CD14-positive monocyte (primary cell): ENCODE results near the gene RAPGEF5. TPM values are rescaled to one million over a fixed set of nuclear protein-coding genes. Genes with fewer than 3 reads are reported as not detected.

ENCODE experiments used
- DNase-seq, 3 donors: peaks; one replicate each; pipeline ENCODE4 v3.0.0-alpha.2; 2011 to 2022
- H2AFZ ChIP-seq: 2 replicates; pipeline ENCODE4 v1.6.0; 2012; ENCODE audit warnings: mild to moderate bottlenecking, low read depth, low read length, inconsistent platforms; ENCODE audit not compliant: insufficient read depth, poor library complexity, severe bottlenecking
- H3K27ac ChIP-seq, 2 donors: 1 replicate in 1 of 2; 2 replicates in 1 of 2; pipeline ENCODE4 v1.5.1; 2012 to 2013; ENCODE audit warnings: low read length in 2 of 2, control low read depth in 1 of 2, inconsistent platforms in 1 of 2, low read depth in 1 of 2, mild to moderate bottlenecking in 1 of 2
- H3K27me3 ChIP-seq, 2 donors: one replicate each; pipeline versions ENCODE4 v1.6.0 to v1.6.1; 2011 to 2013; ENCODE audit warnings: low read length in 2 of 2; ENCODE audit not compliant: control insufficient read depth in 2 of 2, insufficient read depth in 2 of 2
- H3K36me3 ChIP-seq, 2 donors: replicated peaks in 1 of 2; 1 replicate in 1 of 2; 2 replicates in 1 of 2; pipeline versions ENCODE4 v1.5.1 to v1.6.1; 2012 to 2013; ENCODE audit warnings: low read length in 2 of 2, control low read depth in 1 of 2, inconsistent platforms in 1 of 2, mild to moderate bottlenecking in 1 of 2; ENCODE audit not compliant: insufficient read depth in 2 of 2, control insufficient read depth in 1 of 2
- H3K4me1 ChIP-seq, 2 donors: 1 replicate in 1 of 2; 2 replicates in 1 of 2; pipeline versions ENCODE4 v1.5.1 to v1.6.1; 2012 to 2013; ENCODE audit warnings: low read length in 2 of 2, control low read depth in 1 of 2, inconsistent platforms in 1 of 2, mild to moderate bottlenecking in 1 of 2, moderate library complexity in 1 of 2; ENCODE audit not compliant: insufficient read depth in 2 of 2, control insufficient read depth in 1 of 2
- H3K4me2 ChIP-seq: replicated peaks from 2 replicates; pipeline ENCODE3; 2012; ENCODE audit warnings: low read length, moderate library complexity, mild to moderate bottlenecking; ENCODE audit not compliant: poor library complexity, severe bottlenecking; ENCODE audit errors: extremely low read depth
- H3K4me3 ChIP-seq, 3 experiments: fragments of 200-600 bp in 1 of 3; sonication (generic) in 1 of 3; replicated peaks in 1 of 3; 1 replicate in 2 of 3; 2 replicates in 1 of 3; pipeline ENCODE4 v1.5.1; 2011 to 2013; ENCODE audit warnings: low read length in 3 of 3, mild to moderate bottlenecking in 3 of 3, control low read depth in 2 of 3, low read depth in 2 of 3, inconsistent platforms in 1 of 3, moderate library complexity in 1 of 3
- H3K79me2 ChIP-seq: 2 replicates; pipeline ENCODE4 v1.6.0; 2012; ENCODE audit warnings: mild to moderate bottlenecking, control low read depth, inconsistent platforms, low read length, moderate library complexity; ENCODE audit not compliant: insufficient read depth
- H3K9ac ChIP-seq: 2 replicates; pipeline ENCODE4 v1.6.0; 2017; ENCODE audit warnings: low read length, mild to moderate bottlenecking; ENCODE audit not compliant: insufficient read depth, poor library complexity, severe bottlenecking
- H3K9me3 ChIP-seq, 2 donors: replicated peaks in 1 of 2; 1 replicate in 1 of 2; 2 replicates in 1 of 2; pipeline versions ENCODE4 v1.5.1 to v1.6.1; 2012 to 2013; ENCODE audit warnings: low read length in 2 of 2, control low read depth in 1 of 2; ENCODE audit not compliant: control insufficient read depth in 1 of 2, insufficient read depth in 1 of 2
- H4K20me1 ChIP-seq: 2 replicates; pipeline ENCODE4 v1.6.0; 2012; ENCODE audit warnings: mild to moderate bottlenecking, low read length, control low read depth, moderate library complexity; ENCODE audit not compliant: insufficient read depth
- H3K27ac Mint-ChIP-seq, 7 donors: one replicate each; pipeline ENCODE4 v1.8.0; 2020; ENCODE audit warnings: mild to moderate bottlenecking in 7 of 7, mixed read lengths in 7 of 7, moderate library complexity in 6 of 7, inconsistent platforms in 2 of 7
- H3K27me3 Mint-ChIP-seq, 3 donors: one replicate each; pipeline ENCODE4 v1.8.0; 2021 to 2022; ENCODE audit warnings: low read depth in 3 of 3, mild to moderate bottlenecking in 3 of 3, mixed read lengths in 3 of 3, moderate library complexity in 3 of 3, inconsistent platforms in 1 of 3
- H3K36me3 Mint-ChIP-seq, 2 donors: one replicate each; pipeline ENCODE4 v1.8.0; 2020; ENCODE audit warnings: mixed read lengths in 2 of 2, inconsistent platforms in 1 of 2, mild to moderate bottlenecking in 1 of 2
- H3K4me1 Mint-ChIP-seq: one replicate; pipeline ENCODE4 v1.8.0; 2020; ENCODE audit warnings: mild to moderate bottlenecking, mixed read lengths
- H3K4me3 Mint-ChIP-seq, 2 donors: one replicate each; pipeline ENCODE4 v1.8.0; 2020; ENCODE audit warnings: mild to moderate bottlenecking in 2 of 2, mixed read lengths in 2 of 2, moderate library complexity in 1 of 2
- H3K9me3 Mint-ChIP-seq, 7 donors: one replicate each; pipeline ENCODE4 v1.8.0; 2020 to 2022; ENCODE audit warnings: mixed read lengths in 7 of 7, mild to moderate bottlenecking in 6 of 7, moderate library complexity in 6 of 7, inconsistent platforms in 2 of 7
- CTCF ChIP-seq: fragments of 200-600 bp; IDR thresholded peaks from one replicate; pipeline ENCODE4 v1.8.0; 2022; ENCODE audit warnings: antibody characterized with exemption, mild to moderate bottlenecking
- WGBS: methylation state at CpG from one replicate; pipeline ENCODE4 v1.1.5; 2013; ENCODE audit warnings: missing lambda C conversion rate; ENCODE audit not compliant: insufficient coverage; 5-methylcytosine and 5-hydroxymethylcytosine counted together
- intact Hi-C, 2 donors: fragments of 100-400 bp; cut with micrococcal nuclease; formaldehyde crosslinking; loops; one replicate each; pipeline versions ENCODE4 v1.15.0 to v1.15.1; 2023
- polyA plus RNA-seq, 3 donors: library from polyadenylated mRNA; depleted of rRNA in 1 of 3; unstranded in 2 of 3; stranded (reverse) in 1 of 3; fragments of 300-500 nt in 2 of 3; fragments of >200 nt in 1 of 3; fragmentation: Illumina TruSeq in 2 of 3; gene quantifications; 1 replicate in 2 of 3; 2 replicates in 1 of 3; pipeline ENCODE4 v1.2.3, GENCODE V29; 2012 to 2021

The RAPGEF5 gene
- polyA plus RNA-seq, 3 donors, result not detected

- peaks cover 2% of the 10 kb centered on the region for H3K4me1 Mint-ChIP-seq
- H3K9me3 Mint-ChIP-seq, result peaks cover 0 to 12% (median 6%) of the 10 kb centered on the region in 7 donors
- no peak overlapping the region for H3K4me3 ChIP-seq
- H2AFZ ChIP-seq, result no peak overlapping the region
- no peaks in the 10 kb centered on the region for H3K36me3 Mint-ChIP-seq
- peaks cover 0 to 8% of the 10 kb centered on the region in 2 donors for H3K9me3 ChIP-seq
- no peaks in the 10 kb centered on the region for H3K4me1 ChIP-seq
- no peak for DNase-seq
- H3K4me2 ChIP-seq, result no peak overlapping the region
- no peak overlapping the region for H3K27ac Mint-ChIP-seq
- TF ChIP-seq CTCF, result no peak
- H3K9ac ChIP-seq, result no peak overlapping the region
- H3K4me3 Mint-ChIP-seq, result no peak overlapping the region
- H3K27me3 ChIP-seq, result no peaks in the 10 kb centered on the region
- H3K79me2 ChIP-seq, result no peaks in the 10 kb centered on the region
- no peaks in the 10 kb centered on the region for H3K36me3 ChIP-seq
- no peaks in the 10 kb centered on the region for H3K27me3 Mint-ChIP-seq
- intact Hi-C loops, result no loop called here
- H3K27ac ChIP-seq, result no peak overlapping the region
- WGBS, result no CpG with 5 or more reads among the region's 3 CpGs
- H4K20me1 ChIP-seq, result no peaks in the 10 kb centered on the region
Observed at GRCh38 chr7:22404421-22405023, 47.6 kb upstream of the RAPGEF5 start.

- Mint-ChIP-seq H3K4me1 (peaks cover 2% of the 10 kb centered on the region), H3K36me3 (no peaks in the 10 kb centered on the region), H3K4me3 (no peak overlapping the region), H3K27me3 (no peaks in the 10 kb centered on the region), H3K9me3 (peaks cover 0 to 12% (median 6%) of the 10 kb centered on the region in 7 donors), H3K27ac (no peak overlapping the region)
- Histone ChIP-seq H3K4me3 (no peak overlapping the region), H3K4me1 (no peaks in the 10 kb centered on the region), H4K20me1 (no peaks in the 10 kb centered on the region), H3K27me3 (no peaks in the 10 kb centered on the region), H3K4me2 (no peak overlapping the region), H3K36me3 (no peaks in the 10 kb centered on the region), H3K27ac (no peak overlapping the region), H3K9ac (no peak overlapping the region), H3K9me3 (peaks cover 0 to 8% of the 10 kb centered on the region in 2 donors), H2AFZ (no peak overlapping the region), H3K79me2 (no peaks in the 10 kb centered on the region)
- no peak for DNase-seq
- TF ChIP-seq CTCF, result no peak
- intact Hi-C loops, result no loop called here
- 83% methylated on average over 2 of the region's 2 CpGs for WGBS
Observed at GRCh38 chr7:22403344-22403743, 46.4 kb upstream of the RAPGEF5 start.
